Measurements from ENCODE around the gene ABCG4.

DNA sequence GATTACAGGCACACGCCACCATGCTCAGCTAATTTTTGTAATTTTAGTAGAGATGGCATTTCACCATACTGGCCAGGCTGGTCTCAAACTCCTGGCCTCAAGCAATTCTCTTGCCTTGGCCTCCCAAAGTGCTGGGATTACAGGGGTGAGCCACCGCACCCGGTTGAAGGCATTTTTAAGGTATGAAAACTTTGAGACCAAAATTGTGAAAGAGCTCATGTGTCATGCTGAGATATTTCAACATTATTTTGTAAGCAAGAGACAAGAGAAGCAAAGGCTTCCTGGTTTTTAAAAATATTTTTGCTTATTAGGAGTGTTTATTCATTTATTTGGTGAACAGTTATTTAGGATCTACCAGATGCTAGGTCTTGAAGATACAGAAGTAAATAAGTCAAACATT lies 43.3 kb downstream of the ABCG4 start:
- TF ChIP-seq, protein P1, sequence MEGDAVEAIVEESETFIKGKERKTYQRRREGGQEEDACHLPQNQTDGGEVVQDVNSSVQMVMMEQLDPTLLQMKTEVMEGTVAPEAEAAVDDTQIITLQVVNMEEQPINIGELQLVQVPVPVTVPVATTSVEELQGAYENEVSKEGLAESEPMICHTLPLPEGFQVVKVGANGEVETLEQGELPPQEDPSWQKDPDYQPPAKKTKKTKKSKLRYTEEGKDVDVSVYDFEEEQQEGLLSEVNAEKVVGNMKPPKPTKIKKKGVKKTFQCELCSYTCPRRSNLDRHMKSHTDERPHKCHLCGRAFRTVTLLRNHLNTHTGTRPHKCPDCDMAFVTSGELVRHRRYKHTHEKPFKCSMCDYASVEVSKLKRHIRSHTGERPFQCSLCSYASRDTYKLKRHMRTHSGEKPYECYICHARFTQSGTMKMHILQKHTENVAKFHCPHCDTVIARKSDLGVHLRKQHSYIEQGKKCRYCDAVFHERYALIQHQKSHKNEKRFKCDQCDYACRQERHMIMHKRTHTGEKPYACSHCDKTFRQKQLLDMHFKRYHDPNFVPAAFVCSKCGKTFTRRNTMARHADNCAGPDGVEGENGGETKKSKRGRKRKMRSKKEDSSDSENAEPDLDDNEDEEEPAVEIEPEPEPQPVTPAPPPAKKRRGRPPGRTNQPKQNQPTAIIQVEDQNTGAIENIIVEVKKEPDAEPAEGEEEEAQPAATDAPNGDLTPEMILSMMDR (IDR thresholded peaks at IDR 0.05), result no peak
- no peak for TF ChIP-seq POLR2A (IDR thresholded peaks at IDR 0.05)

All from thyroid gland (tissue), 4 donors.